Measurements from ENCODE around the gene RNU4-1. TPM values are rescaled to one million over a fixed set of nuclear protein-coding genes. Genes with fewer than 3 reads are reported as not detected.
"Not testable (repeated sequence)": the region's sequence is repeated elsewhere in the genome, so short reads cannot be mapped to it uniquely, and the experiment has no call there.

Gene RNU4-1
- total RNA-seq, 3 donors from 2014 or later (not counting 1 experiment from before 2014, with no cell fraction given): 768 to 1,610 (median 1,101) TPM

- H3K36me3 Mint-ChIP-seq: peaks cover 17% of the 10 kb centered on the region
- peak overlapping the region; percentile 89 to 94 for H3K27ac Mint-ChIP-seq
- Histone ChIP-seq H3K9me3 (ENCODE audit: control insufficient read depth, insufficient read depth, low read length) (no peaks in the 10 kb centered on the region), H3K27ac (ENCODE audit: low read length) (peak overlapping the region; percentile 52), H3K27me3 (ENCODE audit: control insufficient read depth, insufficient read depth, low read length) (no peaks in the 10 kb centered on the region), H3K4me3 (ENCODE audit: low read length) (no peak overlapping the region), H3K36me3 (ENCODE audit: control insufficient read depth, insufficient read depth, low read length) (peaks cover 11% of the 10 kb centered on the region), H3K4me1 (ENCODE audit: control insufficient read depth, insufficient read depth, low read length) (peaks cover 100% of the 10 kb centered on the region)
- H3K9me3 Mint-ChIP-seq: no peaks in the 10 kb centered on the region
- intact Hi-C loops (cut with micrococcal nuclease): no loop called here
- no peak for TF ChIP-seq CTCF (IDR thresholded peaks at IDR 0.05)
- WGBS (ENCODE audit: insufficient coverage): 86% methylated on average over 4 of the region's 5 CpGs
- H3K27me3 Mint-ChIP-seq (ENCODE audit: low read depth in 2 of 2): no peaks in the 10 kb centered on the region
- no peak for ATAC-seq
- H3K4me3 Mint-ChIP-seq: peak overlapping the region; percentile 81
- peaks cover 89 to 90% of the 10 kb centered on the region in 2 donors for H3K4me1 Mint-ChIP-seq
- DNase-seq: peak in 1 of 2 donors; percentile 3
Observed at GRCh38 chr12:120258323-120258896, 34.6 kb downstream of the RNU4-1 start.

GRCh38 chr12:120257041-120257821, 35.8 kb downstream of the RNU4-1 start:
- ATAC-seq (no peak), DNase-seq (peak in 1 of 2 donors; percentile 29)
- Mint-ChIP-seq H3K4me3 (peak overlapping the region; percentile 81), H3K36me3 (peaks cover 10% of the 10 kb centered on the region), H3K27ac (peak overlapping the region; percentile 89 to 94), H3K4me1 (peaks cover 87 to 90% of the 10 kb centered on the region in 2 donors), H3K27me3 (ENCODE audit: low read depth in 2 of 2) (no peaks in the 10 kb centered on the region), H3K9me3 (no peaks in the 10 kb centered on the region)
- H3K36me3 ChIP-seq (ENCODE audit: control insufficient read depth, insufficient read depth, low read length): peaks cover 11% of the 10 kb centered on the region
- intact Hi-C loops (cut with micrococcal nuclease): no loop called here
- no peak overlapping the region for H3K4me3 ChIP-seq (ENCODE audit: low read length)
- H3K27ac ChIP-seq (ENCODE audit: low read length): peak overlapping the region; percentile 50
- H3K9me3 ChIP-seq (ENCODE audit: control insufficient read depth, insufficient read depth, low read length): no peaks in the 10 kb centered on the region
- no peaks in the 10 kb centered on the region for H3K27me3 ChIP-seq (ENCODE audit: control insufficient read depth, insufficient read depth, low read length)
- WGBS (ENCODE audit: insufficient coverage): 74% methylated on average over 9 of the region's 9 CpGs
- no peak for TF ChIP-seq CTCF (IDR thresholded peaks at IDR 0.05)
- peaks cover 100% of the 10 kb centered on the region for H3K4me1 ChIP-seq (ENCODE audit: control insufficient read depth, insufficient read depth, low read length)

- DNase-seq: peak in 1 of 2 donors; percentile 37
- H3K4me1 ChIP-seq (ENCODE audit: control insufficient read depth, insufficient read depth, low read length): peaks cover 100% of the 10 kb centered on the region
- Mint-ChIP-seq H3K9me3 (no peaks in the 10 kb centered on the region), H3K36me3 (peaks cover 9% of the 10 kb centered on the region), H3K27me3 (ENCODE audit: low read depth in 2 of 2) (no peaks in the 10 kb centered on the region), H3K27ac (peak overlapping the region; percentile 89 to 94), H3K4me3 (peak overlapping the region; percentile 89), H3K4me1 (peaks cover 82 to 86% of the 10 kb centered on the region in 2 donors)
- no peak overlapping the region for H3K4me3 ChIP-seq (ENCODE audit: low read length)
- no peak for TF ChIP-seq CTCF (IDR thresholded peaks at IDR 0.05)
- peaks cover 11% of the 10 kb centered on the region for H3K36me3 ChIP-seq (ENCODE audit: control insufficient read depth, insufficient read depth, low read length)
- H3K9me3 ChIP-seq (ENCODE audit: control insufficient read depth, insufficient read depth, low read length): no peaks in the 10 kb centered on the region
- no peak for ATAC-seq
- intact Hi-C loops (cut with micrococcal nuclease): no loop called here
- H3K27me3 ChIP-seq (ENCODE audit: control insufficient read depth, insufficient read depth, low read length): no peaks in the 10 kb centered on the region
- H3K27ac ChIP-seq (ENCODE audit: low read length): peak overlapping the region; percentile 93
- 70% methylated on average over 5 of the region's 7 CpGs for WGBS (ENCODE audit: insufficient coverage)
Observed at GRCh38 chr12:120254809-120255208, 38.2 kb downstream of the RNU4-1 start.

GRCh38 chr12:120253313-120253712, 39.7 kb downstream of the RNU4-1 start:
- H3K4me3 ChIP-seq (ENCODE audit: low read length): peak overlapping the region; percentile 23
- H3K9me3 Mint-ChIP-seq: not testable (repeated sequence)

More at GRCh38 chr12:120253313-120253712, 39.7 kb downstream of the RNU4-1 start:
- peak overlapping the region; percentile 93 for H3K27ac ChIP-seq (ENCODE audit: low read length)
- peak overlapping the region; percentile 89 to 94 for H3K27ac Mint-ChIP-seq
- H3K9me3 ChIP-seq (ENCODE audit: control insufficient read depth, insufficient read depth, low read length); H3K27me3 ChIP-seq (ENCODE audit: control insufficient read depth, insufficient read depth, low read length); H3K36me3 ChIP-seq (ENCODE audit: control insufficient read depth, insufficient read depth, low read length); H3K36me3 Mint-ChIP-seq; H3K27me3 Mint-ChIP-seq (ENCODE audit: low read depth in 2 of 2): not testable (repeated sequence)
- H3K4me1 ChIP-seq (ENCODE audit: control insufficient read depth, insufficient read depth, low read length): peaks cover 100% of the 10 kb centered on the region
- peak overlapping the region; percentile 89 for H3K4me3 Mint-ChIP-seq
- H3K4me1 Mint-ChIP-seq: peaks cover 86 to 88% of the 10 kb centered on the region in 2 donors
- intact Hi-C loops (cut with micrococcal nuclease): loop anchor here (2.0 kb wide), 1 partner anchor 23 kb away; no protein-coding TSS in a partner anchor
- 5% methylated on average over 5 of the region's 6 CpGs for WGBS (ENCODE audit: insufficient coverage)
- peak; percentile 16 to 39 (median 23) for ATAC-seq
- peak in 1 of 2 donors; percentile 84 for DNase-seq

Measured in natural killer cell (primary cell).